HG03442 (cell line): ENCODE measurements around the gene MYH10.

Experiments used
- ATAC-seq: cut with Tn5 transposase; IDR thresholded peaks from one replicate; pipeline ENCODE4 v1.9.1; 2021; ENCODE audit warnings: mild to moderate bottlenecking, moderate library complexity; ENCODE audit not compliant: unreplicated experiment

MYH10 gene

GRCh38 chr17:8610558-8610957, 20.0 kb downstream of the MYH10 start:
- ATAC-seq, result no peak

- ATAC-seq, result no peak
Measured at GRCh38 chr17:8609910-8610309, 20.6 kb downstream of the MYH10 start.

- no peak for ATAC-seq
Measured at GRCh38 chr17:8608001-8608400, 22.5 kb downstream of the MYH10 start.

GRCh38 chr17:8606401-8606800, 24.1 kb downstream of the MYH10 start:
- no peak for ATAC-seq

- ATAC-seq, result no peak
Measured at GRCh38 chr17:8602679-8603078, 27.8 kb downstream of the MYH10 start.

GRCh38 chr17:8599351-8600011, 31.0 kb downstream of the MYH10 start:
- ATAC-seq, result no peak

GRCh38 chr17:8598913-8599312, 31.6 kb downstream of the MYH10 start:
- no peak for ATAC-seq

GRCh38 chr17:8593830-8594229, 36.7 kb downstream of the MYH10 start:
- ATAC-seq, result no peak

- no peak for ATAC-seq
Measured at GRCh38 chr17:8593276-8593675, 37.2 kb downstream of the MYH10 start.

GRCh38 chr17:8588877-8589554, 41.5 kb downstream of the MYH10 start:
- no peak for ATAC-seq

- no peak for ATAC-seq
Measured at GRCh38 chr17:8586766-8587165, 43.8 kb downstream of the MYH10 start.

- ATAC-seq, result no peak
Measured at GRCh38 chr17:8585911-8586310, 44.6 kb downstream of the MYH10 start.

GRCh38 chr17:8583954-8584353, 46.6 kb downstream of the MYH10 start:
- no peak for ATAC-seq

- ATAC-seq, result no peak
Measured at GRCh38 chr17:8580952-8581658, 49.4 kb downstream of the MYH10 start.

GRCh38 chr17:8577868-8578267, 52.7 kb downstream of the MYH10 start:
- ATAC-seq, result no peak

GRCh38 chr17:8576559-8577294, 53.8 kb downstream of the MYH10 start:
- ATAC-seq, result no peak

GRCh38 chr17:8574687-8575086, 55.8 kb downstream of the MYH10 start:
- no peak for ATAC-seq

- ATAC-seq, result no peak
Measured at GRCh38 chr17:8572764-8573163, 57.8 kb downstream of the MYH10 start.

- ATAC-seq, result no peak
Measured at GRCh38 chr17:8563981-8564602, 66.4 kb downstream of the MYH10 start.

GRCh38 chr17:8563024-8563776, 67.3 kb downstream of the MYH10 start:
- ATAC-seq, result no peak
